ENCODE data around the gene ZDHHC24.

- TF ChIP-seq CTCF (IDR thresholded peaks at IDR 0.05; ENCODE audit: borderline replicate concordance, extremely low read depth, low read length, poor library complexity, severe bottlenecking) (no peak), EZH2 (IDR thresholded peaks at IDR 0.05; ENCODE audit: borderline replicate concordance, low read depth, low read length, severe bottlenecking) (no peak)
Observed at GRCh38 chr11:66561178-66561974, 15.5 kb upstream of the ZDHHC24 start.
